NCI-H1417 (cell line): ENCODE results near the gene UBTD1.
A peak's percentile ranks its signal among the peaks of the same experiment; 100 is the strongest.
"Not testable (repeated sequence)": the region's sequence is repeated elsewhere in the genome, so short reads cannot be mapped to it uniquely, and the experiment has no call there.

Source experiments
- DNase-seq, 3 experiments: peaks; one replicate each; lab custom pipeline; 2025; lab: John Stamatoyannopoulos, UW

Gene UBTD1

GRCh38 chr10:97563337-97563736 lies 64.6 kb downstream of the UBTD1 start:
- no peak for DNase-seq

DNA sequence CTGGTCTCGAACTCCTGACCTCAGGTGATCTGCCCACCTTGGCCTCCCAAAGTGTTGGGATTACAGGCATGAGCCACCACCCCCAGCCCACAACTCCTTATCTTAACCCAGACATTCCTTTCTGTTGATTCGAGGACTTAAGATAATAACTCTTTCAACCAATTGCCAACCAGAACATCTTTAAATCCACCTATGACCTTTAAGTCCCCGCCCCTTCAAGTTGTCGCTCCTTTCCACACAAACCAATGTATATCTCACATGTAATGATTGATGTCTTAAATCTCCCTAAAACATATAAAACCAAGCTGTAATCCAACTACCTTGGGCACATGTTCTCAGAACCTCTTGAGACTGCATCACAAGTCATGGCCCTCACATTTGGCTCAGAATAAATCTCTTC lies 66.1 kb downstream of the UBTD1 start:
- no peak for DNase-seq

DNA sequence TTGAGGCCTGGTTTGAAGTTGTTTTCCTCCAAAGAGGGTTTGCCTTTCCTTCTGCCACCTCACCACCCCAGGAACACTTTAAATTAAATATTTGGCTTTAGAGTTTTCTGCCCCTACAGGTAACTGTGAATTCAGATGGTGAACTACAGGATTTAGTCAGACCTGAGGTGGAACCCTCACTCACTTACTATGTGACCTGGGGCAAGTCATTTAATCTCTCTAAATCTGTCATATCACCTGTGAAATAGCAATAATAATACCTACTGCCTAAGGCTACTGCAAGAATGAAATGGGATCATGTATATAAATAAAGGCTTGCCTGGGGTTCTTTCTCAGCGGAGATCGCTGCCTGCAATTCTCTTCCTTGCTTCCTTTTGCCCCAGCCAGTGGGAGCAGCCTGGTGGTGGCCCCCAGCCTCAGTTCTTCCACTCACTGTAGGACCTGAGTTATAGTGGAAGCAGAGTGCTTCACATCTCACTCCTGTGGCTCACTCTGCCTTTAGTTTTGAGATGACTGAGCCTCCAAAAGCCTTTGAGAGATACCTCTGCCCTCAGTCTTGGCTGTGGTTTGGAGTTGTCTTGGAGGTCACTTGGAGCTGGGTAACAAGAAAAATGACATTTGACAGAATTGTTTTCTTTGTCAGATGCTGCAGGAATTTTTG lies 67.7 kb downstream of the UBTD1 start:
- DNase-seq = peak in 1 of 3 experiments; percentile 8

- no peak for DNase-seq
Measured at GRCh38 chr10:97567891-97568290, 69.2 kb downstream of the UBTD1 start.

DNA sequence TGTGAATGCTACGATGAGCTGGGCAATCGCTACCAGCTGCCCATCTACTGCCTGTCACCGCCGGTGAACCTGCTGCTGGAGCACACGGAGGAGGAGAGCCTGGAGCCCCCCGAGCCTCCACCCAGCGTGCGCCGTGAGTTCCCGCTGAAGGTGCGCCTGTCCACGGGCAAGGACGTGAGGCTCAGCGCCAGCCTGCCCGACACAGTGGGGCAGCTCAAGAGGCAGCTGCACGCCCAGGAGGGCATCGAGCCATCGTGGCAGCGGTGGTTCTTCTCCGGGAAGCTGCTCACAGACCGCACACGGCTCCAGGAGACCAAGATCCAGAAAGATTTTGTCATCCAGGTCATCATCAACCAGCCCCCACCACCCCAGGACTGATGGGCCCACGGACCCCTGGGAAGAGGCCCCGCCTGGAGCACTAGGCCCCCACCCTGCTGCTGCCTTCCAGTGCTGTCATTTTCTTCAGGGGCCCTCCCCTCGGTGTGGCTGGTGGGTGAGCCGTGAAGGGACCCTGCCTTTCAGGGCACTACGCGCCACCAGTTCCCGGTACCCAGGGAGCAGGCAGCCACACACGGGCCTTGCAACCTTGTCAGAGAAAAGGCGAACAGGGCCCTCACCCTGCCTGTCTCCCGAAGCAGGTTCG lies 71.5 kb downstream of the UBTD1 start:
- no peak for DNase-seq

DNA sequence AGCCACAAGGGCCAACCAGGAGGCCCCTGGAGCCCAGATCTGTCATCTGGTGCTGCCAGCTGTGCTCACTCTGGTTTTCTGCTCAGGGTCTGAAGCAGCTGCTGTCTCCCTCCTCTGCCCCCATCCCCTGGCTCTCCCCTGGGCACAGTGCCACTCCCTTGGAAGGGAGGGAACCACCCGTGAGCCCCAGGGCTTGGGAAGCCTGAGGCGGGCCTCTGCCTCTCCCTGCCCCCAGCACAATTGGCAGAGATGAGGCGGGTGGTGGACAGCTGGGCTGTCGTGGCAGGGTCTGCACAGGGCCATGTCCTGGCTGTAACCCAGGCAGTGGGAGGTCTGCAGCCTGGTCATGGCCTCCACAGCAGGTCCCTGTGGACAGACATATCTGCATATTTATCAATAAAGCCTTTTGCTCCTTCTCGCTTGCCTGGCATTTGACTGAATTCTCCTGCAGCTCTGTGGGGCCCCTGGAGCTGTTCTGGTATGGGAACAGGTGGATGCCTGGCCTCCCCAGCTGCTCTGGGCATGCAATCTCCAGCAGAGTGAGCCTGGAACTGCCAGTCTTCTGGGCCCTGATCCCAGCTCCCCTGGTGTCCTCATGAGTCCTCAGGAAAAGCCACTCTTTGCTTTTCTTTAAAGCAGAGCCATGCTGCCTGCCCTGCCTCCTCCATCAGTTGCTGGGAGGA lies 72.2 kb downstream of the UBTD1 start:
- no peak for DNase-seq

DNA sequence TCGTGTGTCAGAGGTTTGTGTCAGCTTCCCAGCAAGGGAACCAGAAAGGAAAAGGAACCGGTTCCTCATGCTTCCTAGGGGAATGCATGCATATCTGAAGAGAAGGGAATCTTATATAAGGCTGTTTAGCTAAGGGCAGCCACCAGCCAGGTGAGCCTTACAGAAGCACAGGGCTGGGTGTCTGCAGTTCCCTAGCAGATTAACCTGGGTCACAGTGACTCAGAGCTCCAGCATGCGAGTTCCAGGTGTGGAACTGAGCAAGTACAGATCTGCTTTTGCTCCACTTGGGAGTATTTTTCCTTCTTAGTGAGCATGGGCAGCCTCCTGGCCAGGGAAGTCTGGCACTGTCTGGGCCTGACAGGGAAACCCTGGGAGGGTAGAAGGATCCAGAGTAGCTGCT lies 72.9 kb downstream of the UBTD1 start:
- no peak for DNase-seq

GRCh38 chr10:97572214-97572989 lies 73.7 kb downstream of the UBTD1 start, which contains the start of gene ANKRD2:
Gene ANKRD2 (plus strand): TSS chr10:97572779. CDS start chr10:97572789, 10 bp downstream.
- peak in 2 of 3 experiments; percentile 18 to 36 for DNase-seq

DNA sequence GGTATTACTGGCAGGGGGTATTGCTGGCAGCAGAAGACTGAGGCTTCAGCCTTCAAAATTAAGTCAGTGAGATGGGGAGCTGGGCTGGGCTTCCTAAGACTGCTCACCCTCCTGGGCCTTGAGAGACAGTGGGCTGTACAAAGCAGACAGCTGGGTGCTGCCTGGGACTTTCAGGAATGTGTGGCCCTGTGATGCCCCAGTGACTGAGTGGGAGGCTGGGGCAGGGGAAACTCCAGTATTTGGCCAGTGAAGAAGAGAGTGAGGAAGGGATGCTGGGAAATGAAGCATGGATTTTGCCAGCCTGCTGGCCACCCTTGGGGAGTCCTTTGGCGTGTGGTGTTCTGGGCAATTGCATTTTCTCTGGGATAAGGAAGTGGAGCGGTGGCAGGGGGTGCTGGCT lies 74.3 kb downstream of the UBTD1 start:
- DNase-seq = no peak

DNA sequence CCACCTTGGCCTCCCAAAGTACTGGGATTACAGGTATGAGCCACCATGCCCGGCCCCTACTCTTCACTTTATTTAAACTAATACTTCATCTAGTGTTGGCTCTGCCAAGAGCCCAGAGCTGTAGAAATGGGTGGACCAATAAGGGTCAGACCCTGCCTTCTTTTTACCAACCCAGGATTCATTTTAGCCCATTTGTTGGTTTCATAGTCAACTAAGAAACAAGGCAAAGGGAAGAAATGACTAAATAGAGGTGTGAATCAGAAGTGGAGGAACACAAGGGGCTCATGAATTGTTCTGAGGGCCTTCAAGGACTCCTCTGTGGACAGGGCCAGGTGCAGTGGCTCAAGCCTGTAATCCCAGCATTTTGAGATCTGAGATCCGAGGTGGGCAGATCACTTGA lies 74.9 kb downstream of the UBTD1 start:
- no peak for DNase-seq

- peak in 2 of 3 experiments; percentile 54 to 83 for DNase-seq
Measured at GRCh38 chr10:97574374-97575126, 75.8 kb downstream of the UBTD1 start.

- DNase-seq = no peak
Measured at GRCh38 chr10:97575127-97575668, 76.5 kb downstream of the UBTD1 start.

- DNase-seq = not testable (repeated sequence)
Measured at GRCh38 chr10:97576487-97576886, 77.8 kb downstream of the UBTD1 start.

- no peak for DNase-seq
Measured at GRCh38 chr10:97577701-97578100, 79.0 kb downstream of the UBTD1 start.

- DNase-seq = no peak
Measured at GRCh38 chr10:97578171-97578844, 79.6 kb downstream of the UBTD1 start.

DNA sequence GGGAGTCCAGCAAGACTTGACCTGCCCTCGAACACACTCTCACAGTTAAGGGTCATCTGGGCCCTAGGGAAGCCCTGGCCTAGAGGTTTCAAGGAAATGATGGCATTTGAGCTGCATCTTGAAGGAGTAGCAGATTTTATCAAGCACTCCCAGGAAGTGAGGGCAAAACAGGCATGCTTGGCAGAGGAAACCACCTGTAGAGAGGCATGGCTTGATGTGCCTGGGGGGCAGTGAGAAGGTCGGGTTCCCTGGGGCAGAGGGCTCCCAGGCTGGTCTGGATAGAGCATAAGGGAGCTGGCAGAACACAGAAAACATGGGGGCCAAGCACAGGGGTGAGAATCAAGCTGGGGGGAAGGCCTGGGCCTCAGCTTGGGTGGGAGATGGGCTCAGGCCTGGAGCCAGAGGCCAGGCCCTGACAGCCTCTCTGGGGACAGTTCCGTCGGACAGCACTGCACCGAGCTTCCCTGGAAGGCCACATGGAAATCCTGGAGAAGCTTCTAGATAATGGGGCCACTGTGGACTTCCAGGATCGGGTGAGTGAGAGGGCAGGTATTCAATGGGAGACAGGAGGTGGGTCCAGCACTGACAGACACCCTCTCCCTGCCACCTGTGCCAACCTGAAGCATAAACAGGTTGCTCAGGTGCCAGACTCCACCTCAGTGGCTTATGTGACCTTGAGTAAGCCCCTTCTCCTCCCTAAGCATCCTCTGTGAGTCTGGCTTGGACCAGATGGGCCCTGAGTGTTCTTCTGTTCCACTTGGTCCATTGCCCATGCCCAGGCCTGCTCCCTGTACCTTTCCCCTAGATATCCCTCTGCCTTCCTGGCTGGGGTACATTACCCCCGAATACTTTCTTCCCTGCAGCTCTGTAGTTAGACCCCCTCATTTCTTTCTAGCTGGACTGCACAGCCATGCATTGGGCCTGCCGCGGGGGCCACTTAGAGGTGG lies 82.0 kb downstream of the UBTD1 start:
- DNase-seq = no peak

DNA sequence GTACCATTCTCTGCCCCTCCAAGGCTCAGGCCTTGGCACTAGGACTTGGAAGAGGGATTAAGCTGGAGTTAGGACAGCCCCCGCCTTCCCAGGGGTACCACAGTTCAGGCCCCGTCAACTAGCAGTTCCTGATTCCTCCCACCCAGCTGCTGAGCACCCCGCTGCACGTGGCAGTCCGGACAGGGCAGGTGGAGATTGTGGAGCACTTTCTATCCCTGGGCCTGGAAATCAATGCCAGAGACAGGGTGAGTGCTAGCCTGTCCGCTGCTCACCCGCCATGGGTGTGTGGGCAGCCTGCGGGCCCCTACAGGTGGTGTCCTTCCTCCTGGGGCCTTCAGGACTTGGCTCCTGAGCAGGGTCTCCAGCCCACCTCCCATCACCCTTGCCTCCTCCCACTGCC lies 83.4 kb downstream of the UBTD1 start:
- no peak for DNase-seq

DNA sequence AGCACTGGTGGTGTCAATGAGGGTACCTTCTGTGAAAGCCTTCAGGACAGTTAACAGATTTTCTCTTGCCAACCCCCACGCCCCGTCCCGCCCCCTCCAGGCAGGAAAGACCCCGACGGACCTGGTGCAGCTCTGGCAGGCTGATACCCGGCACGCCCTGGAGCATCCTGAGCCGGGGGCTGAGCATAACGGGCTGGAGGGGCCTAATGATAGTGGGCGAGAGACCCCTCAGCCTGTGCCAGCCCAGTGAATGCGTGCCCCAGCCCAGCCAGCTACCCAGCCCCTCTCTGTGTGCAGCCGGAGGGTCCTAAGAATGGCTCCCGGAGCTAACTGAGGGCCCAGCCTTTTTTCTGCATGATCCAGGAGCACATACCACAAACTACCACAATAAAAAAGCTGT lies 84.8 kb downstream of the UBTD1 start:
- DNase-seq = no peak

DNA sequence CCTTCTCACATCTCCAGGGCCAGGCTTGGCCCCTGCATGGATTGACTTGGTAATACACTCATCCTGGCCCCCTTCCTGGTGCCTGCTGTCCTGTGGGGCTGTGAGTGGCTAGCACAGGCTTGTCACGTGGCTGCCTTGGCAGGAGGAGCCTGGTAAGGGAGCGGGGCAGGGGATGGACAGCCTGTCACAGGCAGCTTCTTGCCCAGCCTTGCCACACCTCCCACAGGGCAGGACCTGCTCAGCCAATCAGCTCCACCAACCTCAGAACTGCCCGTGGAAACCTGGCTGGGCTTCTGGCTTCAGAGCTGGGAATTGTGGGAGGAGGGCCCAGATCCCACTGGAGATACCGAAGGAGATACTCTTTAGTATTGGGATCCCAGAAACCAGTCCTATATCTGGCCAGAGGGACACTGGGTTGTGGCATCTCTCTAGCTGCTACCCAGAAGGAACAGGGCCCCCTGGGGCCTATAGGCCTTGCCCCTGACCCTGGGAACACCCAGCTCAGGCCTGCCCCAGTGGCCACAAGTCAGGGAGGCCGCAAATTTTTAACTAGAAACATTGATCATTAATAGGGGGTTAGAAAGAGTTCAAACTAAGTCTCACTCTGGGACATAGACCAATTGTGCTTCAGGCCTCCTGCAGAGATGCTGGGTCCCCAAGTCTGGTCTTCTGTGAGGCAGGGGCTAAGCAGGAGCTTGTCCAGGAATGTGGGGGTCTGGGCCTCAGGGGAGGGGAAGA lies 85.5 kb downstream of the UBTD1 start, which contains the start of gene HOGA1:
Gene HOGA1, plus strand, starts transcription at position 330 of the 738 bp plus-strand sequence. Its CDS starts 315 bp downstream, at position 645.
- no peak for DNase-seq
